GM23338 (cell line): ENCODE results near the gene PARD6B. TPM values are rescaled to one million over a fixed set of nuclear protein-coding genes. Genes with fewer than 3 reads are reported as not detected.

Source experiments
- ATAC-seq: fragments of 200-7000 bp; cut with Tn5 transposase; 3 replicates; pipeline ENCODE4 v1.9.1; 2020
- DNase-seq: peaks from one replicate; pipeline ENCODE4 v3.0.0-alpha.2; 2015; ENCODE audit warnings: low spot score
- H2AFZ ChIP-seq: fragments of 200-600 bp; sonication (generic); 2 replicates; pipeline ENCODE4 v1.8.0; 2016; ENCODE audit warnings: antibody characterized with exemption, mild to moderate bottlenecking, moderate library complexity
- H3F3A ChIP-seq: fragments of 200-600 bp; sonication (generic); replicated peaks from 2 replicates; pipeline ENCODE4 v1.8.0; 2017; ENCODE audit warnings: antibody characterized with exemption, mixed run types, low read depth
- H3K27ac ChIP-seq: fragments of 200-600 bp; sonication (generic); 2 replicates; pipeline ENCODE4 v1.6.1; 2016; ENCODE audit warnings: low read depth
- H3K27me3 ChIP-seq: fragments of 200-600 bp; sonication (generic); 2 replicates; pipeline ENCODE4 v1.8.0; 2016; ENCODE audit warnings: mild to moderate bottlenecking, mixed run types, moderate library complexity; ENCODE audit not compliant: insufficient read depth
- H3K36me3 ChIP-seq: fragments of 200-600 bp; sonication (generic); 2 replicates; pipeline ENCODE4 v1.8.0; 2016; ENCODE audit warnings: mild to moderate bottlenecking; ENCODE audit not compliant: insufficient read depth
- H3K4me1 ChIP-seq: fragments of 200-600 bp; sonication (generic); 2 replicates; pipeline ENCODE4 v1.8.0; 2016; ENCODE audit warnings: mild to moderate bottlenecking, moderate library complexity; ENCODE audit not compliant: insufficient read depth
- H3K4me2 ChIP-seq: fragments of 200-600 bp; sonication (generic); 2 replicates; pipeline ENCODE4 v1.7.1; 2017; ENCODE audit warnings: mixed run types
- H3K4me3 ChIP-seq: fragments of 200-600 bp; sonication (generic); 2 replicates; pipeline ENCODE4 v1.6.1; 2016; ENCODE audit warnings: mixed run types
- H3K79me2 ChIP-seq: fragments of 200-600 bp; sonication (generic); replicated peaks from 2 replicates; pipeline ENCODE4 v1.8.0; 2017; ENCODE audit warnings: mild to moderate bottlenecking; ENCODE audit not compliant: insufficient read depth
- H3K9me2 ChIP-seq: fragments of 200-600 bp; sonication (generic); 2 replicates; pipeline ENCODE4 v1.8.0; 2017; ENCODE audit not compliant: insufficient read depth
- H4K20me1 ChIP-seq: fragments of 200-600 bp; sonication (generic); replicated peaks from 2 replicates; pipeline ENCODE4 v1.8.0; 2017; ENCODE audit warnings: mild to moderate bottlenecking; ENCODE audit not compliant: insufficient read depth
- H3K27ac Mint-ChIP-seq: 2 replicates; pipeline ENCODE4 v1.8.0; 2020; ENCODE audit warnings: inconsistent platforms, mild to moderate bottlenecking, moderate library complexity, mixed read lengths
- H3K27me3 Mint-ChIP-seq: 3 replicates; pipeline ENCODE4 v1.8.0; 2022; ENCODE audit warnings: low read depth, mild to moderate bottlenecking, moderate library complexity, mixed read lengths, inconsistent platforms; ENCODE audit not compliant: insufficient read depth, poor library complexity
- H3K36me3 Mint-ChIP-seq: 3 replicates; pipeline ENCODE4 v1.8.0; 2021; ENCODE audit warnings: low read depth, mild to moderate bottlenecking, inconsistent platforms, moderate library complexity, mixed read lengths
- H3K4me1 Mint-ChIP-seq: 3 replicates; pipeline ENCODE4 v1.8.0; 2020; ENCODE audit warnings: mild to moderate bottlenecking, inconsistent platforms, mixed read lengths
- H3K4me3 Mint-ChIP-seq: 3 replicates; pipeline ENCODE4 v1.8.0; 2021; ENCODE audit warnings: moderate library complexity, mild to moderate bottlenecking, inconsistent platforms, mixed read lengths
- H3K9me3 Mint-ChIP-seq: 3 replicates; pipeline ENCODE4 v1.8.0; 2020; ENCODE audit warnings: moderate library complexity, mild to moderate bottlenecking, inconsistent platforms, mixed read lengths
- CREB1 ChIP-seq: fragments of 250-450 bp; sonication (Bioruptor Pico); IDR thresholded peaks from 2 replicates; pipeline ENCODE4 v1.5.0; 2020; ENCODE audit warnings: low read depth, mild to moderate bottlenecking, moderate library complexity
- EZH2 ChIP-seq: fragments of 200-600 bp; sonication (generic); IDR thresholded peaks from one replicate; pipeline ENCODE4 v1.8.0; 2017; ENCODE audit warnings: antibody characterized with exemption, mild to moderate bottlenecking, low read depth; ENCODE audit not compliant: unreplicated experiment
- EZH2phosphoT487 ChIP-seq: fragments of 200-600 bp; sonication (generic); IDR thresholded peaks from one replicate; pipeline ENCODE4 v1.8.1; 2018; ENCODE audit warnings: antibody characterized with exemption; ENCODE audit not compliant: unreplicated experiment
- JUNB ChIP-seq: IDR thresholded peaks from one replicate; pipeline ENCODE4 v1.6.1; 2016; ENCODE audit warnings: antibody characterized with exemption; ENCODE audit not compliant: unreplicated experiment
- NANOG ChIP-seq: IDR thresholded peaks from 2 replicates; pipeline ENCODE4 v1.6.1; 2016; ENCODE audit warnings: antibody characterized with exemption, borderline replicate concordance
- POLR2AphosphoS5 ChIP-seq: IDR thresholded peaks from 2 replicates; pipeline ENCODE4 v1.6.1; 2016; ENCODE audit warnings: antibody characterized with exemption, low read depth
- ZNF114 ChIP-seq: fragments of 250-450 bp; sonication (Bioruptor Pico); IDR thresholded peaks from 2 replicates; pipeline ENCODE4 v1.5.0; 2020; ENCODE audit warnings: mild to moderate bottlenecking, moderate library complexity
- ZNF331 ChIP-seq: fragments of 250-450 bp; sonication (Bioruptor Pico); IDR thresholded peaks from 2 replicates; pipeline ENCODE4 v1.5.0; 2020; ENCODE audit warnings: low read depth, mild to moderate bottlenecking, moderate library complexity
- polyA plus RNA-seq: library from polyadenylated mRNA; unstranded; fragments of >200 nt; fragmentation: Nextera tagmentation; extraction: Ambion mirVana; gene quantifications from 2 replicates; pipeline ENCODE4 v1.2.1, GENCODE V29; 2016
- total RNA-seq: library from RNA; depleted of rRNA; stranded (reverse); fragments of >200 nt; shearing (Covaris generic); gene quantifications from 2 replicates; pipeline ENCODE4 v1.2.3, GENCODE V29; 2014
- TF ChIP-seq, protein P1 (sequence below): fragments of 250-450 bp; sonication (Bioruptor Pico); IDR thresholded peaks from 2 replicates; pipeline ENCODE4 v1.5.0; 2020; ENCODE audit warnings: mild to moderate bottlenecking, moderate library complexity
- TF ChIP-seq, protein P2 (sequence below): IDR thresholded peaks from 2 replicates; pipeline ENCODE4 v1.6.1; 2016; ENCODE audit warnings: antibody characterized with exemption
- TF ChIP-seq, protein P3 (sequence below): IDR thresholded peaks from one replicate; pipeline ENCODE4 v1.6.1; 2018; ENCODE audit warnings: antibody characterized with exemption; ENCODE audit not compliant: unreplicated experiment
- TF ChIP-seq, protein P4 (sequence below), 2 experiments: fragments of 200-600 bp in 1 of 2; sonication (generic) in 1 of 2; conservative IDR thresholded peaks; 2 replicates each; pipeline versions ENCODE4 v1.5.1 to v1.6.1; 2016 to 2017; ENCODE audit warnings: antibody characterized with exemption in 2 of 2, low read depth in 2 of 2, mild to moderate bottlenecking in 2 of 2, moderate library complexity in 1 of 2

Gene PARD6B
- total and polyA plus RNA-seq, 2 experiments from 2014 or later, result 23.5 to 29.2 TPM

DNA sequence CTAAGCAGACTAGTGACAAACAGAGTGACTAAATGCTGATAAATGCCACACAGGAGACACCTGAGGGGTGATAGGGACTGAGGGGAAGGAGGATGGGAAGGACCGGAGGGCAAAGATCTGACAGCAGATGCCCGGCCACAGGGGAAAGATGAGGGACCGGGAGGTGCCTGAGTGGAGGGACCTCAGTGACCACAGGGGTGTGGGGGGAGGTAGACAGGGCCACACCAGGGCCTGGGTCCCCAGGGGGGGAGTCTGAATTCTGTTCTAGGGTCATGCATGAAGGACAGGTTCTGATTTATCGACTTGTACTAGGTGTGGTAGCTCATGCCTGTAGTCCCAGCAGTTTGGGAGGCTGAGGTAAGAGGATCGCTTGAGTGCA is 70.4 kb downstream of the PARD6B start (continued):
- TF ChIP-seq, protein P1, sequence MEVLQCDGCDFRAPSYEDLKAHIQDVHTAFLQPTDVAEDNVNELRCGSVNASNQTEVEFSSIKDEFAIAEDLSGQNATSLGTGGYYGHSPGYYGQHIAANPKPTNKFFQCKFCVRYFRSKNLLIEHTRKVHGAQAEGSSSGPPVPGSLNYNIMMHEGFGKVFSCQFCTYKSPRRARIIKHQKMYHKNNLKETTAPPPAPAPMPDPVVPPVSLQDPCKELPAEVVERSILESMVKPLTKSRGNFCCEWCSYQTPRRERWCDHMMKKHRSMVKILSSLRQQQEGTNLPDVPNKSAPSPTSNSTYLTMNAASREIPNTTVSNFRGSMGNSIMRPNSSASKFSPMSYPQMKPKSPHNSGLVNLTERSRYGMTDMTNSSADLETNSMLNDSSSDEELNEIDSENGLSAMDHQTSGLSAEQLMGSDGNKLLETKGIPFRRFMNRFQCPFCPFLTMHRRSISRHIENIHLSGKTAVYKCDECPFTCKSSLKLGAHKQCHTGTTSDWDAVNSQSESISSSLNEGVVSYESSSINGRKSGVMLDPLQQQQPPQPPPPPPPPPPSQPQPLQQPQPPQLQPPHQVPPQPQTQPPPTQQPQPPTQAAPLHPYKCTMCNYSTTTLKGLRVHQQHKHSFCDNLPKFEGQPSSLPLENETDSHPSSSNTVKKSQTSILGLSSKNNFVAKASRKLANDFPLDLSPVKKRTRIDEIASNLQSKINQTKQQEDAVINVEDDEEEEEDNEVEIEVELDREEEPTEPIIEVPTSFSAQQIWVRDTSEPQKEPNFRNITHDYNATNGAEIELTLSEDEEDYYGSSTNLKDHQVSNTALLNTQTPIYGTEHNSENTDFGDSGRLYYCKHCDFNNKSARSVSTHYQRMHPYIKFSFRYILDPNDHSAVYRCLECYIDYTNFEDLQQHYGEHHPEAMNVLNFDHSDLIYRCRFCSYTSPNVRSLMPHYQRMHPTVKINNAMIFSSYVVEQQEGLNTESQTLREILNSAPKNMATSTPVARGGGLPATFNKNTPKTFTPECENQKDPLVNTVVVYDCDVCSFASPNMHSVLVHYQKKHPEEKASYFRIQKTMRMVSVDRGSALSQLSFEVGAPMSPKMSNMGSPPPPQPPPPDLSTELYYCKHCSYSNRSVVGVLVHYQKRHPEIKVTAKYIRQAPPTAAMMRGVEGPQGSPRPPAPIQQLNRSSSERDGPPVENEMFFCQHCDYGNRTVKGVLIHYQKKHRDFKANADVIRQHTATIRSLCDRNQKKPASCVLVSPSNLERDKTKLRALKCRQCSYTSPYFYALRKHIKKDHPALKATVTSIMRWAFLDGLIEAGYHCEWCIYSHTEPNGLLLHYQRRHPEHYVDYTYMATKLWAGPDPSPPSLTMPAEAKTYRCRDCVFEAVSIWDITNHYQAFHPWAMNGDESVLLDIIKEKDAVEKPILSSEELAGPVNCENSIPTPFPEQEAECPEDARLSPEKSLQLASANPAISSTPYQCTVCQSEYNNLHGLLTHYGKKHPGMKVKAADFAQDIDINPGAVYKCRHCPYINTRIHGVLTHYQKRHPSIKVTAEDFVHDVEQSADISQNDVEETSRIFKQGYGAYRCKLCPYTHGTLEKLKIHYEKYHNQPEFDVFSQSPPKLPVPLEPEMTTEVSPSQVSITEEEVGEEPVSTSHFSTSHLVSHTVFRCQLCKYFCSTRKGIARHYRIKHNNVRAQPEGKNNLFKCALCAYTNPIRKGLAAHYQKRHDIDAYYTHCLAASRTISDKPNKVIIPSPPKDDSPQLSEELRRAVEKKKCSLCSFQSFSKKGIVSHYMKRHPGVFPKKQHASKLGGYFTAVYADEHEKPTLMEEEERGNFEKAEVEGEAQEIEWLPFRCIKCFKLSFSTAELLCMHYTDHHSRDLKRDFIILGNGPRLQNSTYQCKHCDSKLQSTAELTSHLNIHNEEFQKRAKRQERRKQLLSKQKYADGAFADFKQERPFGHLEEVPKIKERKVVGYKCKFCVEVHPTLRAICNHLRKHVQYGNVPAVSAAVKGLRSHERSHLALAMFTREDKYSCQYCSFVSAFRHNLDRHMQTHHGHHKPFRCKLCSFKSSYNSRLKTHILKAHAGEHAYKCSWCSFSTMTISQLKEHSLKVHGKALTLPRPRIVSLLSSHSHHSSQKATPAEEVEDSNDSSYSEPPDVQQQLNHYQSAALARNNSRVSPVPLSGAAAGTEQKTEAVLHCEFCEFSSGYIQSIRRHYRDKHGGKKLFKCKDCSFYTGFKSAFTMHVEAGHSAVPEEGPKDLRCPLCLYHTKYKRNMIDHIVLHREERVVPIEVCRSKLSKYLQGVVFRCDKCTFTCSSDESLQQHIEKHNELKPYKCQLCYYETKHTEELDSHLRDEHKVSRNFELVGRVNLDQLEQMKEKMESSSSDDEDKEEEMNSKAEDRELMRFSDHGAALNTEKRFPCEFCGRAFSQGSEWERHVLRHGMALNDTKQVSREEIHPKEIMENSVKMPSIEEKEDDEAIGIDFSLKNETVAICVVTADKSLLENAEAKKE (CRISPR knock-in tag), result no peak
- TF ChIP-seq JUNB, result no peak
- TF ChIP-seq ZNF114 (CRISPR knock-in tag), result no peak
- TF ChIP-seq CREB1 (CRISPR knock-in tag), result no peak
- TF ChIP-seq, protein P2, sequence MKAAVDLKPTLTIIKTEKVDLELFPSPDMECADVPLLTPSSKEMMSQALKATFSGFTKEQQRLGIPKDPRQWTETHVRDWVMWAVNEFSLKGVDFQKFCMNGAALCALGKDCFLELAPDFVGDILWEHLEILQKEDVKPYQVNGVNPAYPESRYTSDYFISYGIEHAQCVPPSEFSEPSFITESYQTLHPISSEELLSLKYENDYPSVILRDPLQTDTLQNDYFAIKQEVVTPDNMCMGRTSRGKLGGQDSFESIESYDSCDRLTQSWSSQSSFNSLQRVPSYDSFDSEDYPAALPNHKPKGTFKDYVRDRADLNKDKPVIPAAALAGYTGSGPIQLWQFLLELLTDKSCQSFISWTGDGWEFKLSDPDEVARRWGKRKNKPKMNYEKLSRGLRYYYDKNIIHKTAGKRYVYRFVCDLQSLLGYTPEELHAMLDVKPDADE, result no peak
- no peak for TF ChIP-seq EZH2
- no peak for TF ChIP-seq ZNF331 (CRISPR knock-in tag)
- no peak for TF ChIP-seq POLR2AphosphoS5

- DNase-seq, result no peak
- Histone ChIP-seq H3K4me1 (peaks cover 21% of the 10 kb centered on the region), H2AFZ (no peak overlapping the region), H4K20me1 (no peaks in the 10 kb centered on the region; the same call in 1 of the 2 replicates), H3K36me3 (no peaks in the 10 kb centered on the region), H3K4me2 (no peak overlapping the region), H3K27me3 (no peaks in the 10 kb centered on the region), H3K79me2 (peaks cover 6% of the 10 kb centered on the region), H3K4me3 (no peak overlapping the region), H3K9me2 (no peaks in the 10 kb centered on the region), H3F3A (peaks cover 16% of the 10 kb centered on the region; the same call in 1 of the 2 replicates), H3K27ac (no peak overlapping the region)
- peaks cover 32% of the 10 kb centered on the region for H3K4me1 Mint-ChIP-seq
- ATAC-seq, result no peak
- H3K4me3 Mint-ChIP-seq, result no peak overlapping the region
- H3K36me3 Mint-ChIP-seq, result no peaks in the 10 kb centered on the region
- no peaks in the 10 kb centered on the region for H3K9me3 Mint-ChIP-seq
- H3K27ac Mint-ChIP-seq, result no peak overlapping the region
- no peaks in the 10 kb centered on the region for H3K27me3 Mint-ChIP-seq
- TF ChIP-seq, protein P3, sequence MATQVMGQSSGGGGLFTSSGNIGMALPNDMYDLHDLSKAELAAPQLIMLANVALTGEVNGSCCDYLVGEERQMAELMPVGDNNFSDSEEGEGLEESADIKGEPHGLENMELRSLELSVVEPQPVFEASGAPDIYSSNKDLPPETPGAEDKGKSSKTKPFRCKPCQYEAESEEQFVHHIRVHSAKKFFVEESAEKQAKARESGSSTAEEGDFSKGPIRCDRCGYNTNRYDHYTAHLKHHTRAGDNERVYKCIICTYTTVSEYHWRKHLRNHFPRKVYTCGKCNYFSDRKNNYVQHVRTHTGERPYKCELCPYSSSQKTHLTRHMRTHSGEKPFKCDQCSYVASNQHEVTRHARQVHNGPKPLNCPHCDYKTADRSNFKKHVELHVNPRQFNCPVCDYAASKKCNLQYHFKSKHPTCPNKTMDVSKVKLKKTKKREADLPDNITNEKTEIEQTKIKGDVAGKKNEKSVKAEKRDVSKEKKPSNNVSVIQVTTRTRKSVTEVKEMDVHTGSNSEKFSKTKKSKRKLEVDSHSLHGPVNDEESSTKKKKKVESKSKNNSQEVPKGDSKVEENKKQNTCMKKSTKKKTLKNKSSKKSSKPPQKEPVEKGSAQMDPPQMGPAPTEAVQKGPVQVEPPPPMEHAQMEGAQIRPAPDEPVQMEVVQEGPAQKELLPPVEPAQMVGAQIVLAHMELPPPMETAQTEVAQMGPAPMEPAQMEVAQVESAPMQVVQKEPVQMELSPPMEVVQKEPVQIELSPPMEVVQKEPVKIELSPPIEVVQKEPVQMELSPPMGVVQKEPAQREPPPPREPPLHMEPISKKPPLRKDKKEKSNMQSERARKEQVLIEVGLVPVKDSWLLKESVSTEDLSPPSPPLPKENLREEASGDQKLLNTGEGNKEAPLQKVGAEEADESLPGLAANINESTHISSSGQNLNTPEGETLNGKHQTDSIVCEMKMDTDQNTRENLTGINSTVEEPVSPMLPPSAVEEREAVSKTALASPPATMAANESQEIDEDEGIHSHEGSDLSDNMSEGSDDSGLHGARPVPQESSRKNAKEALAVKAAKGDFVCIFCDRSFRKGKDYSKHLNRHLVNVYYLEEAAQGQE, result no peak
- no peak for TF ChIP-seq ZNF331 (CRISPR knock-in tag)
- TF ChIP-seq, protein P4, sequence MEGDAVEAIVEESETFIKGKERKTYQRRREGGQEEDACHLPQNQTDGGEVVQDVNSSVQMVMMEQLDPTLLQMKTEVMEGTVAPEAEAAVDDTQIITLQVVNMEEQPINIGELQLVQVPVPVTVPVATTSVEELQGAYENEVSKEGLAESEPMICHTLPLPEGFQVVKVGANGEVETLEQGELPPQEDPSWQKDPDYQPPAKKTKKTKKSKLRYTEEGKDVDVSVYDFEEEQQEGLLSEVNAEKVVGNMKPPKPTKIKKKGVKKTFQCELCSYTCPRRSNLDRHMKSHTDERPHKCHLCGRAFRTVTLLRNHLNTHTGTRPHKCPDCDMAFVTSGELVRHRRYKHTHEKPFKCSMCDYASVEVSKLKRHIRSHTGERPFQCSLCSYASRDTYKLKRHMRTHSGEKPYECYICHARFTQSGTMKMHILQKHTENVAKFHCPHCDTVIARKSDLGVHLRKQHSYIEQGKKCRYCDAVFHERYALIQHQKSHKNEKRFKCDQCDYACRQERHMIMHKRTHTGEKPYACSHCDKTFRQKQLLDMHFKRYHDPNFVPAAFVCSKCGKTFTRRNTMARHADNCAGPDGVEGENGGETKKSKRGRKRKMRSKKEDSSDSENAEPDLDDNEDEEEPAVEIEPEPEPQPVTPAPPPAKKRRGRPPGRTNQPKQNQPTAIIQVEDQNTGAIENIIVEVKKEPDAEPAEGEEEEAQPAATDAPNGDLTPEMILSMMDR (conservative IDR thresholded peaks at IDR 0.05; ENCODE audit: low read depth in 2 of 2), result no peak
- no peak for TF ChIP-seq EZH2phosphoT487
- no peak for TF ChIP-seq POLR2AphosphoS5
- TF ChIP-seq NANOG, result no peak
- TF ChIP-seq, protein P2, result no peak
Measured at GRCh38 chr20:50802289-50802688, 70.9 kb downstream of the PARD6B start.
